Esophagus muscularis mucosa (tissue), 4 donors: ENCODE results near the gene MID1. TPM values are rescaled to one million over a fixed set of nuclear protein-coding genes. Genes with fewer than 3 reads are reported as not detected.

Source experiments
- DNase-seq: peaks from one replicate; pipeline ENCODE4 v3.0.0-alpha.2; 2017; ENCODE audit errors: extremely low spot score
- H3K27ac ChIP-seq, 4 donors: fragments of 200-600 bp; sonication (generic); replicated peaks in 1 of 4; 1 replicate in 3 of 4; 2 replicates in 1 of 4; pipeline ENCODE4 v1.5.1; 2016 to 2019; ENCODE audit warnings: mild to moderate bottlenecking in 1 of 4
- H3K27me3 ChIP-seq, 4 donors: fragments of 200-600 bp; sonication (generic); one replicate each; pipeline versions ENCODE4 v1.5.1 to v1.6.0; 2016 to 2019
- H3K36me3 ChIP-seq, 4 donors: fragments of 200-600 bp; sonication (generic); one replicate each; pipeline ENCODE4 v1.5.1; 2016 to 2019
- H3K4me1 ChIP-seq, 4 donors: fragments of 200-600 bp; sonication (generic); one replicate each; pipeline ENCODE4 v1.5.1; 2016 to 2019
- H3K4me3 ChIP-seq, 4 donors: fragments of 200-600 bp; sonication (generic); 1 replicate in 2 of 4; 2 replicates in 2 of 4; pipeline ENCODE4 v1.5.1; 2016 to 2019; ENCODE audit warnings: mild to moderate bottlenecking in 4 of 4, moderate library complexity in 1 of 4
- H3K9me3 ChIP-seq, 4 donors: fragments of 200-600 bp; sonication (generic); 1 replicate in 3 of 4; 2 replicates in 1 of 4; pipeline ENCODE4 v1.5.1; 2016 to 2019
- EP300 ChIP-seq: sonication (generic); formaldehyde crosslinking; IDR thresholded peaks from one replicate; pipeline ENCODE4 v1.6.1; 2017; ENCODE audit warnings: antibody characterized with exemption
- POLR2A ChIP-seq: fragments of 450-650 bp; IDR thresholded peaks from one replicate; pipeline ENCODE4 v1.6.1; 2017; ENCODE audit warnings: antibody characterized with exemption, moderate library complexity, mild to moderate bottlenecking, low read depth
- POLR2AphosphoS5 ChIP-seq, 2 donors: sonication (generic); formaldehyde crosslinking; IDR thresholded peaks; one replicate each; pipeline ENCODE4 v1.6.1; 2017; ENCODE audit warnings: antibody characterized with exemption in 2 of 2
- WGBS: methylation state at CpG from one replicate; pipeline ENCODE4 v1.1.5; 2018; 5-methylcytosine and 5-hydroxymethylcytosine counted together
- intact Hi-C: fragments of 100-400 bp; cut with DNase I; formaldehyde crosslinking; loops from one replicate; pipeline ENCODE4 v1.15.1; 2023
- total RNA-seq, 4 donors: library from RNA; depleted of rRNA; stranded (reverse); fragments of >200 nt; gene quantifications; one replicate each; pipeline versions ENCODE4 v1.1.0 to v1.2.1, GENCODE V29; 2016
- TF ChIP-seq, protein P1 (sequence below), 3 experiments: fragments of 200-600 bp in 2 of 3; fragments of 450-650 bp in 1 of 3; sonication (generic) in 2 of 3; IDR thresholded peaks; one replicate each; pipeline ENCODE4 v1.5.1; 2017 to 2019; ENCODE audit warnings: antibody characterized with exemption in 3 of 3, mild to moderate bottlenecking in 2 of 3, moderate library complexity in 1 of 3

MID1 gene
- total RNA-seq, 4 donors from 2014 or later: 11.2 to 22.0 (median 16.2) TPM

DNA sequence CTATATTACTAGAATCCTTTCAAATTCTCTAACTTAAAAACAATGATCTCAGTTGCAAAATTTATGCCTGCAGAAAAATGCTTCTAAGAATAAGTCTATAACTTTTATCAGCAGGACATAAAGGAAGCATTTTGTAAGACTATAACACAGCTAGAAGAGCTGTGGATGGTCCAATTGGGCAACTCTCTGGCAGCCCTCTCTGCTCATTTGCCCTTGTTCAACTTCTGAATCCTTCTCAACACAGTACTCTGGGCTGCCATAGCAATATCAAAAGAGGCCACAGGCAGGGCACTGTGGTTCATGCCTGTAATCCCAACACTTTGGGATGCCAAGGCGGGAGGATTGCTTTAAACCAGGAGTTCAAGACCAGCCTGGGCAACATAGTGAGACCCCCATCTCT, 88.5 kb downstream of the MID1 start:
- no peaks in the 10 kb centered on the region for H3K4me1 ChIP-seq
- H3K27ac ChIP-seq: no peak overlapping the region
- intact Hi-C loops: no loop called here
- TF ChIP-seq POLR2A (no peak), POLR2AphosphoS5 (IDR thresholded peaks at IDR 0.05) (no peak)
- WGBS: 75% methylated on average over 1 of the region's 1 CpG
- no peaks in the 10 kb centered on the region for H3K36me3 ChIP-seq
- no peak for DNase-seq
- no peaks in the 10 kb centered on the region for H3K27me3 ChIP-seq
- H3K4me3 ChIP-seq: no peak overlapping the region
- no peaks in the 10 kb centered on the region for H3K9me3 ChIP-seq

DNA sequence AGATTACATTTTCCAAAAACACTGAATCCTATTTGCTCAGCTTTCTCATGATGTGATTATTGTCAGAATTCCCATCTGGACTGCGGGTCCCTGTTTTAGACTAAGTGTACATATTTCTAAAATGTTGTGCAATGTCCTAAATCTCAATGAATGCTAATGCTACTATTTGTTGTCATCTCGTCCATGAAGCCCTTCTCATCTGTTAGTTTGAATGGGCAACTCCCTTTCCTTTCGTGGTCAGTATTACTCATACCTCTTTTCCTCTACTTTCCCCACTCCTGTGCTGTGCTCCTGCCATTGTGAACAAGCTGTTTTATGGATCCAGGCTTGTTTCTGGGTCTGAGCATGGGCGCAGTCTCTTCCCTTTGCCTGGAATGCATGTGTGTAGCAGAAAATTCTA, 91.0 kb downstream of the MID1 start:
- 72% methylated on average over 4 of the region's 4 CpGs for WGBS

DNA sequence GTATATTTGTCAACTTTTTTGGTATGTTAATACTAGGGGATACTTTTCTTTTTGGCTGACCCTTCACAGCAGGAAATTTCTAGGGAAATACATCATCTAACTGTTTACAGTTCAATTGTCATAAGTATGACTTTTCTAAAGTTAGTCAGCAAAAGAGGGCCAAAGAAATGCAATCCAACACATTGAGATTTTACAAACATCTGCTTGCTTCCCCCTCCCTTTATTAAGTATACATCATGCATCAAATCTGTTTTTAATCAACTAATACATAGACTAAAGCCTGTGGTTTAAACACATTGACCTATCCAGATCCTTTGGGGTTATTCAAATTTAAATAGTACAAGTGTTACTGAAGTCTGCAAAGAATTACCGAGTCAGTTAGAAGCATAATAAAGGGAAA, 93.9 kb downstream of the MID1 start:
- no peaks in the 10 kb centered on the region for H3K27me3 ChIP-seq
- DNase-seq: no peak
- intact Hi-C loops: no loop called here
- TF ChIP-seq EP300: no peak
- no peak for TF ChIP-seq POLR2AphosphoS5 (IDR thresholded peaks at IDR 0.05)
- no peak for TF ChIP-seq POLR2A
- TF ChIP-seq, protein P1, sequence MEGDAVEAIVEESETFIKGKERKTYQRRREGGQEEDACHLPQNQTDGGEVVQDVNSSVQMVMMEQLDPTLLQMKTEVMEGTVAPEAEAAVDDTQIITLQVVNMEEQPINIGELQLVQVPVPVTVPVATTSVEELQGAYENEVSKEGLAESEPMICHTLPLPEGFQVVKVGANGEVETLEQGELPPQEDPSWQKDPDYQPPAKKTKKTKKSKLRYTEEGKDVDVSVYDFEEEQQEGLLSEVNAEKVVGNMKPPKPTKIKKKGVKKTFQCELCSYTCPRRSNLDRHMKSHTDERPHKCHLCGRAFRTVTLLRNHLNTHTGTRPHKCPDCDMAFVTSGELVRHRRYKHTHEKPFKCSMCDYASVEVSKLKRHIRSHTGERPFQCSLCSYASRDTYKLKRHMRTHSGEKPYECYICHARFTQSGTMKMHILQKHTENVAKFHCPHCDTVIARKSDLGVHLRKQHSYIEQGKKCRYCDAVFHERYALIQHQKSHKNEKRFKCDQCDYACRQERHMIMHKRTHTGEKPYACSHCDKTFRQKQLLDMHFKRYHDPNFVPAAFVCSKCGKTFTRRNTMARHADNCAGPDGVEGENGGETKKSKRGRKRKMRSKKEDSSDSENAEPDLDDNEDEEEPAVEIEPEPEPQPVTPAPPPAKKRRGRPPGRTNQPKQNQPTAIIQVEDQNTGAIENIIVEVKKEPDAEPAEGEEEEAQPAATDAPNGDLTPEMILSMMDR (IDR thresholded peaks at IDR 0.05): no peak
- H3K36me3 ChIP-seq: peaks cover 0 to 5% (median 1%) of the 10 kb centered on the region in 4 donors
- H3K27ac ChIP-seq: no peak overlapping the region
- no peaks in the 10 kb centered on the region for H3K9me3 ChIP-seq
- WGBS: 45% methylated on average over 1 of the region's 1 CpG
- no peak overlapping the region for H3K4me3 ChIP-seq
- H3K4me1 ChIP-seq: no peaks in the 10 kb centered on the region

More for the DNA sequence above, 91.0 kb downstream of the MID1 start:
- no peak for DNase-seq
- intact Hi-C loops: no loop called here
- H3K27me3 ChIP-seq: no peaks in the 10 kb centered on the region
- no peak overlapping the region for H3K27ac ChIP-seq
- TF ChIP-seq EP300 (no peak), POLR2AphosphoS5 (IDR thresholded peaks at IDR 0.05) (no peak), POLR2A (no peak)
- TF ChIP-seq, protein P1 (IDR thresholded peaks at IDR 0.05): no peak
- no peak overlapping the region for H3K4me3 ChIP-seq
- H3K36me3 ChIP-seq: no peaks in the 10 kb centered on the region
- no peaks in the 10 kb centered on the region for H3K4me1 ChIP-seq
- no peaks in the 10 kb centered on the region for H3K9me3 ChIP-seq

DNA sequence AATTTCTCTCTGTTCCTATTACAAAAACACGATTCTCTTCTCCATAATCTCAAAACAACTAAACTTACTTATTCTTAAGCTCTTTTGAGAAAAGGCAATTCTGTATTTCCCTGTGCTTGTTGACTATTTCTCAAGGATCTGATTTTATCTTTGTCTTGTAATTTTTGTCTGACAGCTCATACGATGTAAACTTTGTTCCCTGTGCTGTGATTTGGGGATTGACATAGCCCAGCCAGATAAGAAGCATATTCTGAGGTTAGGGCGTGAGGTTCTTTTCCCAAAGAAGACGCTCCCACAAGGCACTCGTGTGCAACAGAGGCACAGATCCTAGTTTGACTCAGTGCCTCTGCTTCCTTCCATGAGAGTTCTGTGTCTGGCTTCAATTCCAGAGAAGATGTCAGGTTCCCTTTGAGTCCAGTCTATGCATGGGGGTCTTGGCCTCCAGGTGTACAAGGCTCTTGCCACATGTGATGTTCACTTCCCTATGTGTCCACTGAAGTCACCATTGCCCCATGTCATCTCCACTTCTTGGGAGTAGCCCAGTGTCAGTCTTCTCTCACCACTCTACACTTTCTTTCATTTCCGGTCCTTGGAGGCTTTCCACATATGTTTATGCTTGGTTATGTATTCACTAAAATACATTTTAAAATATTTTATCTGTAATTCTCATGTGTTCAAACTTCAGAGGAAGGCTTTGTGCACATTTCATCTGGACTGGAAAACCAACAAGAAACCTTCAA, 94.8 kb downstream of the MID1 start:
- H3K9me3 ChIP-seq: no peaks in the 10 kb centered on the region
- intact Hi-C loops: no loop called here
- 64% methylated on average over 6 of the region's 6 CpGs for WGBS
- peaks cover 0 to 5% (median 1%) of the 10 kb centered on the region in 4 donors for H3K36me3 ChIP-seq
- no peak for DNase-seq
- H3K27ac ChIP-seq: no peak overlapping the region
- no peaks in the 10 kb centered on the region for H3K27me3 ChIP-seq
- no peak overlapping the region for H3K4me3 ChIP-seq
- no peaks in the 10 kb centered on the region for H3K4me1 ChIP-seq
- TF ChIP-seq POLR2AphosphoS5 (IDR thresholded peaks at IDR 0.05) (no peak), POLR2A (no peak), EP300 (no peak)
- TF ChIP-seq, protein P1 (IDR thresholded peaks at IDR 0.05): no peak

DNA sequence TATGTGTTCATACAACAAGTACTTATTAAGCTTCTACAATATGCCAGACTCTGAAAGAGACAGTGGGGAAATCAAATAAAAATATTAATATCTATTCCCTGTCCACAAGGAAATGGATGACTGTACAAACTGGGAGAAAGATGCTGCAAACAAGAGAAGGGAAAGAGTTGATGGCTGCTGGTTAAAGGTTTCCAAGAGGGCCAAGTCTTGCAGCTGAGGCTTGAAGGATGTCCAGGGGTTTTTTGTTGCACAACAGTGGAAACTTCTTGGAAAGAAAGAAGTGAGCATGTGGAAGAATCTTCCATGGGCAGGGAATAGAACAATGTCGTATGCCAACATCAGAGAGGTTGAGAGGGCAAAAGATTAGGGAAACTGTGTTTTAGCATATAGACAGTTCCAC, 95.8 kb downstream of the MID1 start:
- TF ChIP-seq, protein P1 (IDR thresholded peaks at IDR 0.05): no peak
- TF ChIP-seq POLR2AphosphoS5 (IDR thresholded peaks at IDR 0.05) (no peak), POLR2A (no peak), EP300 (no peak)
- H3K4me1 ChIP-seq: peaks cover 0 to 2% (median 0%) of the 10 kb centered on the region in 4 donors
- H3K27me3 ChIP-seq: no peaks in the 10 kb centered on the region
- no peak for DNase-seq
- intact Hi-C loops: no loop called here
- H3K9me3 ChIP-seq: no peaks in the 10 kb centered on the region
- no peak overlapping the region for H3K27ac ChIP-seq
- H3K36me3 ChIP-seq: peaks cover 0 to 5% (median 1%) of the 10 kb centered on the region in 4 donors
- 54% methylated on average over 1 of the region's 1 CpG for WGBS
- no peak overlapping the region for H3K4me3 ChIP-seq
